IMR-90 (cell line): ENCODE data around the gene SOX30. TPM values are rescaled to one million over a fixed set of nuclear protein-coding genes. Genes with fewer than 3 reads are reported as not detected.

Experiments used
- ATAC-seq: fragments of 200-7000 bp; cut with Tn5 transposase; 2 replicates; pipeline ENCODE4 v1.9.1; 2020; ENCODE audit warnings: low read depth, mild to moderate bottlenecking, moderate library complexity
- BruUV-seq: library from RNA; stranded (reverse); fragments of 400-500 nt; replicated peaks from 2 replicates; lab custom pipeline; 2021; lab: Mats Ljungman, UMichigan
- CTCF ChIA-PET: fragments of 300-600 bp; formaldehyde crosslinking; extraction: SDS; loops from one replicate; lab custom pipeline; 2021; ENCODE audit warnings: antibody characterized with exemption; lab: Yijun Ruan, JAX
- POLR2A ChIA-PET: fragments of 300-600 bp; sonication (Branson Sonifier 250); formaldehyde crosslinking; loops from one replicate; lab custom pipeline; 2022; ENCODE audit warnings: antibody characterized with exemption; ENCODE audit not compliant: unreplicated experiment; lab: Charles Lee
- DNase-seq: peaks from one replicate; pipeline ENCODE4 v3.0.0; 2013
- H2AFZ ChIP-seq: replicated peaks from 2 replicates; pipeline ENCODE3; 2013; ENCODE audit warnings: low read length, mild to moderate bottlenecking; ENCODE audit not compliant: poor library complexity
- H2AK5ac ChIP-seq: 2 replicates; pipeline ENCODE4 v1.6.1; 2013; ENCODE audit warnings: low read depth, low read length, inconsistent platforms
- H2AK9ac ChIP-seq: replicated peaks from 2 replicates; pipeline ENCODE3; 2013; ENCODE audit warnings: mild to moderate bottlenecking, low read depth, low read length, moderate library complexity; ENCODE audit not compliant: poor library complexity
- H2BK120ac ChIP-seq: 2 replicates; pipeline ENCODE4 v1.6.1; 2013; ENCODE audit warnings: low read depth, low read length, inconsistent platforms
- H2BK15ac ChIP-seq: 3 replicates; pipeline ENCODE4 v1.6.1; 2013; ENCODE audit warnings: low read depth, low read length, inconsistent platforms
- H2BK20ac ChIP-seq: 2 replicates; pipeline ENCODE4 v1.6.1; 2013; ENCODE audit warnings: low read depth, mild to moderate bottlenecking, inconsistent platforms, low read length, moderate library complexity
- H2BK5ac ChIP-seq: 2 replicates; pipeline ENCODE4 v1.6.1; 2013; ENCODE audit warnings: mild to moderate bottlenecking, low read depth, low read length, inconsistent platforms; ENCODE audit not compliant: poor library complexity, severe bottlenecking
- H3K14ac ChIP-seq: replicated peaks from 2 replicates; pipeline ENCODE4 v1.6.1; 2013; ENCODE audit warnings: low read depth, low read length, inconsistent platforms
- H3K18ac ChIP-seq: 2 replicates; pipeline ENCODE4 v1.6.1; 2013; ENCODE audit warnings: low read depth, low read length, control low read depth
- H3K23ac ChIP-seq: 2 replicates; pipeline ENCODE4 v1.6.1; 2013; ENCODE audit warnings: low read depth, low read length, inconsistent platforms
- H3K27ac ChIP-seq: 2 replicates; pipeline ENCODE4 v1.5.1; 2013; ENCODE audit warnings: mild to moderate bottlenecking, control low read depth, low read length; ENCODE audit not compliant: insufficient read depth
- H3K27me3 ChIP-seq: 2 replicates; pipeline ENCODE4 v1.6.1; 2013; ENCODE audit warnings: low read length; ENCODE audit not compliant: control insufficient read depth, insufficient read depth
- H3K36me3 ChIP-seq: 2 replicates; pipeline ENCODE4 v1.6.1; 2013; ENCODE audit warnings: low read length, mixed read lengths; ENCODE audit not compliant: control insufficient read depth, insufficient read depth
- H3K4ac ChIP-seq: 2 replicates; pipeline ENCODE4 v1.6.1; 2013; ENCODE audit warnings: low read depth, low read length, inconsistent platforms
- H3K4me1 ChIP-seq: 2 replicates; pipeline ENCODE4 v1.6.1; 2013; ENCODE audit warnings: low read length, mixed read lengths; ENCODE audit not compliant: control insufficient read depth, insufficient read depth
- H3K4me2 ChIP-seq: 2 replicates; pipeline ENCODE4 v1.6.1; 2013; ENCODE audit warnings: low read depth, mild to moderate bottlenecking, control low read depth, low read length, moderate library complexity
- H3K4me3 ChIP-seq: 2 replicates; pipeline ENCODE4 v1.5.1; 2013; ENCODE audit warnings: low read depth, mild to moderate bottlenecking, control low read depth, low read length, moderate library complexity; ENCODE audit not compliant: insufficient read depth
- H3K56ac ChIP-seq: 2 replicates; pipeline ENCODE4 v1.6.1; 2013; ENCODE audit warnings: low read length, inconsistent platforms; ENCODE audit not compliant: insufficient read depth; ENCODE audit errors: extremely low read depth
- H3K79me1 ChIP-seq, 2 experiments: 2 replicates each; pipeline ENCODE4 v1.6.1; 2013; ENCODE audit warnings: low read length in 2 of 2, inconsistent platforms in 1 of 2, low read depth in 1 of 2
- H3K9ac ChIP-seq: 2 replicates; pipeline ENCODE4 v1.6.1; 2013; ENCODE audit warnings: low read depth, low read length, control low read depth
- H3K9me1 ChIP-seq: 2 replicates; pipeline ENCODE4 v1.6.1; 2013; ENCODE audit warnings: low read length, inconsistent platforms; ENCODE audit not compliant: insufficient read depth
- H3K9me3 ChIP-seq: 2 replicates; pipeline ENCODE4 v1.6.1; 2013; ENCODE audit warnings: low read length; ENCODE audit not compliant: control insufficient read depth, insufficient read depth
- H4K20me1 ChIP-seq: 2 replicates; pipeline ENCODE4 v1.6.1; 2013; ENCODE audit warnings: low read length, inconsistent platforms; ENCODE audit not compliant: insufficient read depth
- H4K5ac ChIP-seq: 2 replicates; pipeline ENCODE4 v1.6.1; 2013; ENCODE audit warnings: mild to moderate bottlenecking, low read depth, low read length, control low read depth
- H4K8ac ChIP-seq, 2 experiments: 2 replicates each; pipeline ENCODE4 v1.6.1; 2013; ENCODE audit warnings: low read depth in 2 of 2, low read length in 2 of 2, control low read depth in 1 of 2, inconsistent platforms in 1 of 2
- H4K91ac ChIP-seq: 2 replicates; pipeline ENCODE4 v1.6.1; 2013; ENCODE audit warnings: low read depth, low read length, inconsistent platforms; ENCODE audit not compliant: insufficient read depth
- BHLHE40 ChIP-seq: fragments of 150-350 bp; IDR thresholded peaks from 2 replicates; pipeline ENCODE4 v1.6.1; 2016; ENCODE audit warnings: mild to moderate bottlenecking, low read depth, low read length
- CEBPB ChIP-seq: IDR thresholded peaks from 2 replicates; pipeline ENCODE4 v1.6.1; 2012; ENCODE audit warnings: low read depth, low read length, improper control_type of control experiment
- CHD1 ChIP-seq: IDR thresholded peaks from 2 replicates; pipeline ENCODE4 v1.6.1; 2012; ENCODE audit warnings: low read depth, low read length, improper control_type of control experiment
- FOS ChIP-seq: fragments of 150-350 bp; IDR thresholded peaks from 2 replicates; pipeline ENCODE4 v1.6.1; 2016; ENCODE audit warnings: low read depth, low read length
- MAFK ChIP-seq: IDR thresholded peaks from 2 replicates; pipeline ENCODE4 v1.6.1; 2012; ENCODE audit warnings: low read depth, low read length, improper control_type of control experiment
- MAZ ChIP-seq: IDR thresholded peaks from 2 replicates; pipeline ENCODE4 v1.6.1; 2012; ENCODE audit warnings: low read depth, mild to moderate bottlenecking, low read length, improper control_type of control experiment, moderate library complexity, borderline replicate concordance
- MXI1 ChIP-seq: IDR thresholded peaks from 2 replicates; pipeline ENCODE4 v1.6.1; 2012; ENCODE audit warnings: low read depth, mild to moderate bottlenecking, low read length, moderate library complexity, borderline replicate concordance
- NFE2L2 ChIP-seq: fragments of 150-350 bp; IDR thresholded peaks from 2 replicates; pipeline ENCODE4 v1.6.1; 2016; ENCODE audit warnings: low read depth, mild to moderate bottlenecking, low read length
- RAD21 ChIP-seq: IDR thresholded peaks from 2 replicates; pipeline ENCODE4 v1.6.1; 2012; ENCODE audit warnings: low read length, improper control_type of control experiment
- RCOR1 ChIP-seq: IDR thresholded peaks from 2 replicates; pipeline ENCODE4 v1.6.1; 2012; ENCODE audit warnings: mild to moderate bottlenecking, low read length, improper control_type of control experiment; ENCODE audit not compliant: insufficient replicate concordance
- RFX5 ChIP-seq: IDR thresholded peaks from 2 replicates; pipeline ENCODE4 v1.8.0; 2012; ENCODE audit warnings: low read depth, mild to moderate bottlenecking, low read length, moderate library complexity
- SMC3 ChIP-seq: fragments of 150-350 bp; IDR thresholded peaks from 2 replicates; pipeline ENCODE4 v1.6.1; 2016; ENCODE audit warnings: low read depth, mild to moderate bottlenecking, antibody characterized with exemption, low read length, moderate library complexity
- WGBS, 2 experiments: methylation state at CpG; one replicate each; pipeline versions ENCODE4 v1.1.5 to v1.1.7; 2013; ENCODE audit warnings: missing lambda C conversion rate in 2 of 2; ENCODE audit not compliant: insufficient read length in 1 of 2; ENCODE audit errors: extremely low coverage in 2 of 2; 5-methylcytosine and 5-hydroxymethylcytosine counted together
- dilution Hi-C: fragments of 300-500 bp; cut with HindIII; formaldehyde crosslinking; loops from one replicate; pipeline ENCODE4 v1.14.3; 2018; ENCODE audit warnings: low sequenced_read_pairs; ENCODE audit not compliant: unreplicated experiment
- in situ Hi-C: fragments of 300-500 bp; cut with MboI; formaldehyde crosslinking; loops from 3 replicates; pipeline ENCODE4 v1.14.3; 2019; ENCODE audit warnings: low sequenced_read_pairs, inconsistent platforms, mixed read lengths
- intact Hi-C: fragments of 100-400 bp; cut with micrococcal nuclease; formaldehyde crosslinking; loops from 2 replicates; pipeline ENCODE4 v1.10.0; 2022
- polyA plus RNA-seq, 3 experiments: library from polyadenylated mRNA; depleted of rRNA; stranded (reverse); fragments of >200 nt; gene quantifications; 2 replicates each; pipeline ENCODE4 v1.2.3, GENCODE V29; 2012; ENCODE audit warnings: low replicate concordance in 1 of 3
- total RNA-seq: library from RNA; depleted of rRNA; stranded (reverse); fragments of >200 nt; gene quantifications from 2 replicates; pipeline ENCODE4 v1.2.3, GENCODE V29; 2012
- TF ChIP-seq, protein P1 (sequence below): conservative IDR thresholded peaks from 2 replicates; pipeline ENCODE4 v1.5.1; 2012; ENCODE audit warnings: mild to moderate bottlenecking, low read depth, low read length, improper control_type of control experiment
- TF ChIP-seq, protein P2 (sequence below): fragments of 150-350 bp; IDR thresholded peaks from 2 replicates; pipeline ENCODE4 v1.6.1; 2017; ENCODE audit warnings: mild to moderate bottlenecking, antibody characterized with exemption, low read length, low read depth
- TF ChIP-seq, protein P3 (sequence below): fragments of 150-350 bp; IDR thresholded peaks from 2 replicates; pipeline ENCODE4 v1.6.1; 2016; ENCODE audit warnings: low read depth, mild to moderate bottlenecking, low read length, moderate library complexity, borderline replicate concordance

The SOX30 gene
- total and polyA plus RNA-seq, 2 of the 4 experiments (the other 2 are of a cell fraction): not detected

DNA sequence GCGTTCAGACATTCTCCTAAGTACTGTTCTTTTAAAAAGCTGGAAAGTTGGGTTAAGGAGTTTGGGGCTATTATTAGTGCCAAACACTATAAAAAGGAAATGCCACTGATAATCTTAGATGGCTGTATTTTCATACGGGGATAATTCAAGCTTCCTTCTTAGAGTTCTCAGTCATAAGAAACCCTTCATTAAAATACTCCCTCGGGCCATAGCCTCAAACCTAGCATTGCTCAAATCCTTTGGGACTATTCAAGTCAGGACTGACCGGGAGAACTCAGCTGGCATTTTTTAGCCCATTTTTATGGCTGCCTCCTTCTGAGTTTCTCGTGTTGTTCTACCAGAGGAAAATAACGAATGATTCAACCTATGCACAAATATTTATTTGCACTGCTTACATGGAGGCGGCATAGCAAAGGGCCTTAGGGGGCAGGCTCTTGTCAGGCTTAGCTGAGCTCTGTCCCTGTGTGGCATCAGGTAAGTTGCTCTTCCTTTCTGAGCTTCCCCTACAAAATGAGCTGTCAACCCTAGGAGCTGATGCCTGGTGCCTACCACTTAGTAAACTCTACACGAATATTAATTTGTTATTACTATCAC lies 43.2 kb downstream of the SOX30 start:
- 0 out of 2 replicates have a peak overlapping the region, but pooled peaks have one; percentile 24 for H2AK5ac ChIP-seq
- H3K27me3 ChIP-seq: no peaks in the 10 kb centered on the region
- no peak overlapping the region for H3K4me2 ChIP-seq
- 0 out of 3 replicates have a peak overlapping the region, but pooled peaks have one; percentile 39 for H2BK15ac ChIP-seq
- H2AK9ac ChIP-seq: no peak overlapping the region
- no peak overlapping the region for H4K8ac ChIP-seq
- no TSS peak for BruUV-seq
- H2BK120ac ChIP-seq: peak overlapping the region; percentile 20; the same call in 1 of the 2 replicates
- DNase-seq: no peak
- intact Hi-C loops (no loop called here), in situ Hi-C loops (no loop called here), dilution Hi-C loops (no loop called here)
- H3K23ac ChIP-seq: no peak overlapping the region
- no peak overlapping the region for H3K56ac ChIP-seq
- H3K14ac ChIP-seq: no peak overlapping the region
- H2BK20ac ChIP-seq: 0 out of 2 replicates have a peak overlapping the region, but pooled peaks have one; percentile 35
- CTCF ChIA-PET: interaction anchor here (1.0 kb wide), 1 partner anchor 11 kb away, joined by 3 read pairs; no protein-coding TSS in a partner anchor
- H3K4me3 ChIP-seq: no peak overlapping the region
- no peaks in the 10 kb centered on the region for H4K20me1 ChIP-seq
- peak overlapping the region; percentile 1; the same call in 1 of the 2 replicates for H3K4ac ChIP-seq
- H3K27ac ChIP-seq: no peak overlapping the region
- H3K36me3 ChIP-seq: no peaks in the 10 kb centered on the region
- H3K4me1 ChIP-seq: peaks cover 10% of the 10 kb centered on the region
- H3K79me1 ChIP-seq: no peaks in the 10 kb centered on the region; a peak in 1 of 4 replicates
- ATAC-seq: no peak
- no peaks in the 10 kb centered on the region for H3K9me3 ChIP-seq
- H3K9ac ChIP-seq: no peak overlapping the region
- H3K9me1 ChIP-seq: peaks cover 12% of the 10 kb centered on the region
- H2BK5ac ChIP-seq: no peak overlapping the region
- H2AFZ ChIP-seq: no peak overlapping the region
- 90% methylated on average over 4 of the region's 8 CpGs; no CpG with 5 or more reads in 1 of the 2 experiments for WGBS, 2 experiments
- POLR2A ChIA-PET: interaction anchor here (0.5 kb wide), 1 partner anchor 36 kb away, joined by 7 read pairs; no protein-coding TSS in a partner anchor
- H4K91ac ChIP-seq: no peak overlapping the region
- no peak overlapping the region for H4K5ac ChIP-seq
- H3K18ac ChIP-seq: no peak overlapping the region
- TF ChIP-seq MAZ (no peak), RFX5 (no peak), CHD1 (no peak), MXI1 (no peak), CEBPB (no peak), RAD21 (no peak), SMC3 (no peak), FOS (no peak), MAFK (no peak), NFE2L2 (no peak), BHLHE40 (no peak), RCOR1 (no peak)
- TF ChIP-seq, protein P1, sequence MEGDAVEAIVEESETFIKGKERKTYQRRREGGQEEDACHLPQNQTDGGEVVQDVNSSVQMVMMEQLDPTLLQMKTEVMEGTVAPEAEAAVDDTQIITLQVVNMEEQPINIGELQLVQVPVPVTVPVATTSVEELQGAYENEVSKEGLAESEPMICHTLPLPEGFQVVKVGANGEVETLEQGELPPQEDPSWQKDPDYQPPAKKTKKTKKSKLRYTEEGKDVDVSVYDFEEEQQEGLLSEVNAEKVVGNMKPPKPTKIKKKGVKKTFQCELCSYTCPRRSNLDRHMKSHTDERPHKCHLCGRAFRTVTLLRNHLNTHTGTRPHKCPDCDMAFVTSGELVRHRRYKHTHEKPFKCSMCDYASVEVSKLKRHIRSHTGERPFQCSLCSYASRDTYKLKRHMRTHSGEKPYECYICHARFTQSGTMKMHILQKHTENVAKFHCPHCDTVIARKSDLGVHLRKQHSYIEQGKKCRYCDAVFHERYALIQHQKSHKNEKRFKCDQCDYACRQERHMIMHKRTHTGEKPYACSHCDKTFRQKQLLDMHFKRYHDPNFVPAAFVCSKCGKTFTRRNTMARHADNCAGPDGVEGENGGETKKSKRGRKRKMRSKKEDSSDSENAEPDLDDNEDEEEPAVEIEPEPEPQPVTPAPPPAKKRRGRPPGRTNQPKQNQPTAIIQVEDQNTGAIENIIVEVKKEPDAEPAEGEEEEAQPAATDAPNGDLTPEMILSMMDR: no peak
- TF ChIP-seq, protein P2, sequence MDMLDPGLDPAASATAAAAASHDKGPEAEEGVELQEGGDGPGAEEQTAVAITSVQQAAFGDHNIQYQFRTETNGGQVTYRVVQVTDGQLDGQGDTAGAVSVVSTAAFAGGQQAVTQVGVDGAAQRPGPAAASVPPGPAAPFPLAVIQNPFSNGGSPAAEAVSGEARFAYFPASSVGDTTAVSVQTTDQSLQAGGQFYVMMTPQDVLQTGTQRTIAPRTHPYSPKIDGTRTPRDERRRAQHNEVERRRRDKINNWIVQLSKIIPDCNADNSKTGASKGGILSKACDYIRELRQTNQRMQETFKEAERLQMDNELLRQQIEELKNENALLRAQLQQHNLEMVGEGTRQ: no peak
- TF ChIP-seq, protein P3, sequence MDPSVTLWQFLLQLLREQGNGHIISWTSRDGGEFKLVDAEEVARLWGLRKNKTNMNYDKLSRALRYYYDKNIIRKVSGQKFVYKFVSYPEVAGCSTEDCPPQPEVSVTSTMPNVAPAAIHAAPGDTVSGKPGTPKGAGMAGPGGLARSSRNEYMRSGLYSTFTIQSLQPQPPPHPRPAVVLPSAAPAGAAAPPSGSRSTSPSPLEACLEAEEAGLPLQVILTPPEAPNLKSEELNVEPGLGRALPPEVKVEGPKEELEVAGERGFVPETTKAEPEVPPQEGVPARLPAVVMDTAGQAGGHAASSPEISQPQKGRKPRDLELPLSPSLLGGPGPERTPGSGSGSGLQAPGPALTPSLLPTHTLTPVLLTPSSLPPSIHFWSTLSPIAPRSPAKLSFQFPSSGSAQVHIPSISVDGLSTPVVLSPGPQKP: no peak
